Measurements from ENCODE around the gene UGCG.

UGCG gene

DNA sequence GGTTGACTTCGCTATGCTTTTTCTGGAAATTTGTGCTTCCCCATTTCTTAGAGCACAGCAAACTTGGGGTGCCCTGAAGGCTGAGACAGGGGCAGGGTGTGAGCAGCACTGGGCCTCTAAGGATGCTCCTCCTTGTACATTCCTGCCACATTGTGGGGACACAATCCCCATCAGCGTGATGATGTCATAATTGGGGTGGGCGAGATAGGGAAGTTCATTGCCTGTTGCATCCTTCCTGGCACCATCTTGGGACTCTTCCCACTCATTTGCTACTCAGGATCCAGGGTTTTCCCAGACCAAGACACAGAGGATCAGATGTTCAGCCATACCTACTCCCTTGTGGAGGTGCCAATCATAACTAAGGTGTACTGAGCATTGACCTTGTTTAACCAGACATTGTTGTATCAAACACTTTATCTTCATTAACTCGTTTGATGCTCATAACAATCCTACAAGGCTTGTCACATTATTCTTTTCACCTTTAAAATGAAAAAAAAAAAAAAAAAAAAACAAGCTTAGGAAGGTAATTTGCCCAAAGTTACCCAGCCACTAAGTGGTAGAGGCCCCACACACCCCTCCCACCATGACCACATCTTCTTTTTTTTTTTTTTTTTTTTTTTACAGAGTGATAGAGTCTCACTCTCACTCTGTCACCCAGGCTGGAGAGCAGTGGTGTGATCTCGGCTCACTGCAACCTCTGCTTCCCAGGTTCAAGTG, 87.6 kb downstream of the UGCG start:
- no peak for DNase-seq (ENCODE audit: low read depth)

Data from activated T-cell treated with anti-CD3 and anti-CD28 coated beads for 48 hours (primary cell).